ENCODE data around the gene PRKAR2B.

GRCh38 chr7:107172276-107173032 is 127.9 kb downstream of the PRKAR2B start:
- TF ChIP-seq CTCF (conservative IDR thresholded peaks at IDR 0.05 in 1 of 2, IDR thresholded peaks at IDR 0.05 in 1 of 2; ENCODE audit: low read depth in 1 of 2, low read length in 2 of 2), result no peak
- TF ChIP-seq EZH2 (IDR thresholded peaks at IDR 0.05; ENCODE audit: low read length, missing control alignments), result no peak
